ENCODE results near the gene APOL5.
"Not testable (repeated sequence)": the region's sequence is repeated elsewhere in the genome, so short reads cannot be mapped to it uniquely, and the experiment has no call there.

APOL5 gene

GRCh38 chr22:35712672-35713071 is 5.0 kb upstream of the APOL5 start:
- DNase-seq: no peak

DNA sequence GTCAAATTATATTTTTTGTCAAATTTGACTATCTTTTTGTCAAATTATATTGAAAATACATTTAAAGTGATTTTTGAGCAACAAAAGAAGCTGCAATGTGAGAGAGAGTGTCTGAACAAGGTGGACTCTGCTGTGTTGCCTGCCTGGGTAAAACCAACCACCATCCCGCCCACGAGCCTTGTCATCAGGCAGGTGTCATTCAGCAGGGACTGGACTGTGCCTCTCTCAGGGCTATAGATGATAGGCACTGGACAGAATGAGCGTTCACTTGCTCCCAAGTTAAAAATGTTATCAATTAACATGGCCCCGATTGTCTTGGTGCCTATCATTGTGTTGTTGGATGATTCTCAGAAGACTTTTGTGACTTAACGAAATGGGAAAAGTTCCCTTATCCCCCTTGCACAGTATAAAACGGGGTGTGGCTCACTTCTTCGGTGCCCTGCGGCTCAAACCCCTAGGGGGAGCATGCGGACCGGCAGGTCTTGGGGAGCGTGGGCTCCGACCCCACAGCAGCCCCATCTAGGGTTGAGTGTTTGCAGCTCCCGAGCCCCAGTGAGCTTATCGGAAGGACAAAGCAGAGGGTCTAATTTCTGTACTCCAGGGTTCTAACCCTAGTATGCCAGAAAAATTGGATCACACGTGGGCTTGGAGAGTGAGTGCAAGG is 1.7 kb downstream of the APOL5 start:
- no peak for DNase-seq

- DNase-seq: no peak
Observed at GRCh38 chr22:35721960-35722359, 4.3 kb downstream of the APOL5 start.

DNA sequence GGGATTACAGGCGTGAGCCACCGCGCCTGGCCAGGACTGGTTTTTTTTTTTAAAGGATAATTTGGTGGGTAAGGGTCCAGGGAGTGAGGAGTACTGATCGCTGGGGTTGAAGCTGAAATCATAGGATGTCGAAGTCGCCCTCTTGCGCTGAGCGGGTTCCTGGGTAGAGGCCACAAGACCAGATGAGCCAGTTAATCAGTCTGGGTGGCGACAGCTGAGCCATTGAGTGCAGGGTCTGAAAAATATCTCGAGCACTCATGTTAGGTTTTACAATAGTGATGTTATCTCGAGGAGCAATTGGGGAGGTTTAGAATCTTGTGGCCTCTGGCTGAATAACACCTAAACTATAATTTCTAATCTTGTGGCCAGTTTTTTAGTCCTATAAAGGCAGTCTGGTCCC is 7.8 kb downstream of the APOL5 start:
- no peak for DNase-seq

DNA sequence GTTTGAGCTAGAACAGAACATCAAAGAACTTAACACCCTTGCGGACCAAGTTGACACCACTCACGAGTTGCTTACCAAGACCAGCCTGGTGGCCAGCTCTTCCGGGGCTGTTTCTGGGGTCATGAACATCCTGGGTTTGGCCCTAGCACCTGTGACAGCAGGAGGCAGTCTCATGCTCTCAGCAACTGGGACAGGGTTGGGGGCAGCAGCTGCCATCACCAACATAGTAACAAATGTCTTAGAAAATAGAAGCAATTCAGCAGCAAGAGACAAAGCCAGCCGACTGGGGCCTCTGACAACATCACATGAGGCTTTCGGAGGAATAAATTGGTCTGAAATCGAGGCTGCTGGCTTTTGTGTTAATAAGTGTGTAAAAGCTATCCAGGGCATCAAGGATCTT is 8.7 kb downstream of the APOL5 start:
- DNase-seq: no peak

DNA sequence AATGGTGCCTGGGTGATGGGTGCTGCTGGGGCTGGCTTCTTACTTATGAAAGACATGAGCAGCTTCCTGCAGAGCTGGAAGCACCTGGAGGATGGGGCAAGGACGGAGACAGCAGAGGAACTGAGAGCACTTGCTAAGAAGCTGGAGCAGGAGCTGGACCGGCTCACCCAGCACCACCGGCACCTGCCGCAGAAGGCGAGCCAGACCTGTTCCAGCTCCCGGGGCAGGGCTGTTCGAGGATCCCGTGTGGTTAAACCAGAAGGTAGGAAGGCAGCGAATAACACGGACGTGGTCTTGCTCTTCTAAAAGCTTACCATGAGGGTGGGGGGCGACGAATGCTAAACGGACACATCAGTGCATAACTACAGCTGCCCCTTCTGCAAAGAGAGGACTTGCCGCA is 9.3 kb downstream of the APOL5 start:
- no peak for DNase-seq

DNA sequence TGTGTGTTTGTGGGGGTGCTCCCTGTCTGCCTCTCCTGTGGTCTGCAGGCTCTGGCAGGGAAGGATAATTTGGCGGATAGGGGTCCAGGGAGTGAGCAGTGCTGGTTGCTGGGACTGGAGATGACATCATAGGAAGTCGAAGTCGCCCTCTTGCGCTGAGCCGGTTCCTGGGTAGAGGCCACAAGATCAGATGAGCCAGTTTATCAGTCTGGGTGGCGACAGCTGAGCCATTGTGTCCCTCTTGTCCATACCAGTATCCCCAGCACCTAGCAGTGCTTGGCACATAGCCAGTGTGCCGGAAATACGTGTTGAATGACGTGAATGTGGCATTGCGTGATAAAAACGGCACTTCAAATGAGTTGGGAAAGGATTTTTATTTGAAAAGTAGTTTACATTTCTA is 9.8 kb downstream of the APOL5 start:
- DNase-seq: no peak

DNA sequence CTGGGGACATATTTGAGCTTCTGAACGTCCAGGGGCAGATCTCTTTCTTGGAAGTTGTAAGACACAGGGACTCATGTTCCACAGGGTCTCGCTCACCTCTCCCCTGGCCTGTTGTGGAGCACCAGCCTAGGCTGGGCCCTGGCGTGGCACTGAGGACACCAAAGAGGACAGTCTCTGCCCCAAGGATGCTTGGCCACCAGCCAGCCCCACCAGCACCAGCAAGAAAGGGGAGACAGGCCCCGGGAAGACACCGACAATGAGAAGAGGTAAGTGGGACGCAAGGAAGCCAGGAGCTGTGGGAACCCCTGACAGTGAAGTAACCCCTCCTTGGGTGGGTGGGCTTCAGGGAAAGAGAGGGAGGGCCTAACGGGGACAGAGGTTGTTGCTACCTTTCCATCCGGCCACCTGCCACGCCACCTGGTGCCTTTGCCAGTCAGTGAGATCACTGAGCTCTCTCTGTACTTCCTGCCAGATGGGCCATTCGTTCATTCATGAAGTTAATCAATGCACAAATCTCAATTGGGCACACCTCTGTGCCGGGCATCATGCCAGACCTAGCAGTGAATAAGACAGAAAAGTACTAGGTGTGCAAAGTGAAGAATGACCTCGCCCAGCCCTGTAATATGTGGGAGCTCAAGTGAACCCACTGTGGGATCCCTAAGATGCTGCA is 11.1 kb downstream of the APOL5 start:
- DNase-seq: no peak

DNA sequence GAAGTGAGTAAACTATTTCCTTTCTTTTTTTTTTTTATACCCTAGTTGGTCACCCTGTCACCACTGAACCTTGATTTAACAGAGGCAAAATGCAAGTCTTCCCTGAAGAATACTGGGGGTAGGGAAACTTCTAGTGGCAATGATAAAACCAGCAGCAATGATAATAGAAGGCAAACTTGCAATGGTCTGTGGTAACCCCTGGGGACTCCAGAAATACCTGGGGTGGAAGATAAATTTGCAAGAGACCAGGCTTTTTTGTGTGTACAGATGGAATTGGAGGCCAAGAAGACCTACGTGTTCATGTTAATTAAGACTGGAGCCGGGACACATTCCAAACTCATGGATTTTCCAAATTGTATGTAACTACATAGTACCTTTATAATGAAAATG is 11.6 kb downstream of the APOL5 start:
- no peak for DNase-seq

DNA sequence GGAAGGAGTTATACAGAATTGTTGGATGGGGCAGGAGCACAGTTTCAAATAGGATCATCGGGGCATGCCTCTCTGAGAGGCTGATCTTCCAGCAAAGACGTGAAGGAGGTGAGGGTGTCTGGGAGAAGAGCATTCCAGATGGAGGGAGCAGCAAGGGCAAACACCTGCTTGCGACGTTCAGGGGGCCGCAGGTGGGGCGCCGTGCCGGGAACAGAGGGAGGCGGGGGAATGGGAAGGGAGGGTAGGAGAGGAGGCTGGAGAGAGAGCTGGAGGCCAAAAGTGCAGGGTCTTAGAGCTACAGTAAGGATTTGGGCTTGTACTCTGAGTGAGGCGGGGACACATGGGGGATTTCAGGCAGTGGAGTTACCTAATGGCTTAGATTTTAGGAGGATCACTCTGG is 13.6 kb downstream of the APOL5 start:
- DNase-seq: no peak

DNA sequence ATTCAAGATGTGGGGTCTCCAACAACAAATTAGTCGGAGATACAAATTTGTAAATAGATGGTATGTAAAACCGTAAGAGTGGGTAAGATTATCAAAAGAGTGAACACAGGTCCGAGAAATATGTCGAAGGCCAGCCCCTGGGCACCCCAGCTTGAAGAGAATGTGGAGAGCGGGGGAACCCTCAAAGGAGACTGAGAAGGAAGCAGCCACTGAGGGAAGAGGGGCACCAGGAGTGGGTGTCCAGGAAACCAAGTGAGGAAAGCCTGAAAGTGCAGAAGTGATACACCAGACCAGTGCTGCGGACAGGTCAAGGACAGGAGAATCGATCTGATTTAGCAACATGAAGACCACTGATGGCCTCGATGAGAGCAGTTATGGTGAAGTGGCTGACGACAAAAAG is 14.4 kb downstream of the APOL5 start:
- no peak for DNase-seq

DNA sequence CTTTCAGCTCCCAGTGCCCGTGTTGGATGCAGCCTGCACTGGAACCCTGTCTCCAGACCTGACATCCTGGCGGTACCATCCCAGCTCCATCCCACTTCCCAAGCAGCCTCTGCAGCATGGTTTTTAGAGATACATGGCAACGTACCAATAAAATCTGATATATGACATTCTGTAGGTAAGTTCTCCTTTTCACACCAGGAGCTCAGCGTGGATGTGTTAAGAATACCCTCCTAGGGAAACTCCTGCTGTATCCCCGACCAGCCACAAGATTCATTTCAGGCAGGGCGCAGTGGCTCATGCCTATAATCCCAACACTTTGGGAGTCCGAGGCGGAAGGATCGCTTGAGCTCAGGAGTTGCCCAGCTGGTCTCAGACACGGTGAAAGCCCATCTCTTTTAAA is 15.4 kb downstream of the APOL5 start:
- no peak for DNase-seq

GRCh38 chr22:35733791-35734516 is 16.3 kb downstream of the APOL5 start:
- DNase-seq: no peak

GRCh38 chr22:35734517-35734827 is 16.8 kb downstream of the APOL5 start:
- DNase-seq: no peak

DNA sequence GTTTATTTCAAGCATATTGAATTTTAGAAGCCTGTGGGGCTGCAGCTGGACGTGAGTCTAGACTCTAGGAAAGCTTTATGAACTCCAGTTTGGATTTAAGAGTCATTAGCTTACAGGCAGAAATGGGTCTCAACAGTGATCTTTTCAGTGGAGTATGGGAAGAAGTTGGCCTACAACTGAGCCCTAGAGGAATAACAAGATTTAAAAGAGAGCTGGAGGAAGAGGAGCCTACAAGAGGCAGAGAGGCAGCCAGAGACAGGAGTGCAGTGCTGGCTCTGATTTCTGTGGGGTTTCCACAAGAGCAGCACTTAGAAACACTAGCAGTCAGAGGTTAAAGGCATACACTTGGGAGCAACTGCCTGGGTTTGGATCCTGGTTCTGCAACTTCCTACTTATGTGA is 17.9 kb downstream of the APOL5 start:
- no peak for DNase-seq

- DNase-seq: no peak
Observed at GRCh38 chr22:35736166-35736565, 18.5 kb downstream of the APOL5 start.

GRCh38 chr22:35736701-35737100 is 19.0 kb downstream of the APOL5 start:
- no peak for DNase-seq

DNA sequence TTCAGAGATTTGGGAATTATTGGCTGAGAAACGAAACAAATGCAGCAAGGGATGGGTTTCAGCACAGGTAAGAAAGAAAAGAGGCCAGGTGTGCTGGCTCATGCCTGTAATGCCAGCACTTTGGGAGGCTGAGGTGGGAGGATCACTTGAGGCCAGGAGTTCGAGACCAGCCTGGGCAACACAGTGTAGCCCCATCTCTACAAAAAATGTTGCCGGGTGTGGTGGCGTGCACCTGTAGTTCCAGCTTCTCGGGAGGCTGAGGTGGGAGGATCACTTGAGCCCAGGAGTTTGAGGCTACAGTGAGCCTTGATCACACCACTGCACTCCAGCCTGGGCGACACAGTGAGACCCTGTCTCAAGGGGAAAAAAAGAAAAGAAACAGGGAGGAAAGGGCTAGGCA is 20.2 kb downstream of the APOL5 start:
- DNase-seq: not testable (repeated sequence)

DNA sequence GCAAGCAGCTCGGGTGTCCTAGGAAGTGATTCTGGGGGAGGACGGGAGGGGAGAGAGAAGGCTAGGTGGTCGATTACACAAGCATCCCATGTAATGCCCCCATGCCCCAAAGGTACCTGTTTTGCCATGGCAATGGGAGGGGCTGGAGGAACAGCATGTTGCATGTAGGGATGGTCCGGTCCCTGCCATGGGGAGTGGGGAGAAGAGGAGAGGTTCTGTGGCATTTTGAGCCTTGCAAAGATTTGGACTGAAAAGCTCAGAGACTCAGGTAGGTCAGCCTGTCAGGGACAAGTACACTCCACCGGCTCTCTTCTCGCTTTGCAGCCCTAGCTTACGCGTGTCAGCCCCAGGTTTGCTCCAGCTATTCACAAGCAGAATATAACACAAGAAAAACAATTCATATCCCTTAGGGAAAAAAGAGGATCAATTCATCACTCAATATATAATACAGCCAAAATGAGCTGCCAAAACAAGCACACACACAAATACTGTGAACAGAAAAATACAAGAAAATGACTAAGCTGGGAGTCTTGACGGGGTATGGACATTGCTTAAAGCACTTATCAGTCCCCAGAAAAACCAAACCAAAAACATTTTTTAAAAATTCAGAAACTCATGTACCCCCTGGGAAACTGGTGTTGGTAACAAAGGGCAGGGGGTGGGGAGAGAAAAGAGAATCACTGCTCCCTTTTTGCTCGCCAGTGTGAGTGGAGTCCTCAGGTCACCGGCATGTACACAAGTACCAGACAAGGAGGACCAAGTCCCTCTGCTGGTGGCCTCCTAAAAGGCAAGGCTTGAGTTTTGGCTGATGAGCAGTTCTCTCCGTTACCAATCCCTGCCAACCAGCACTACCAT is 21.6 kb downstream of the APOL5 start:
- no peak for DNase-seq

DNA sequence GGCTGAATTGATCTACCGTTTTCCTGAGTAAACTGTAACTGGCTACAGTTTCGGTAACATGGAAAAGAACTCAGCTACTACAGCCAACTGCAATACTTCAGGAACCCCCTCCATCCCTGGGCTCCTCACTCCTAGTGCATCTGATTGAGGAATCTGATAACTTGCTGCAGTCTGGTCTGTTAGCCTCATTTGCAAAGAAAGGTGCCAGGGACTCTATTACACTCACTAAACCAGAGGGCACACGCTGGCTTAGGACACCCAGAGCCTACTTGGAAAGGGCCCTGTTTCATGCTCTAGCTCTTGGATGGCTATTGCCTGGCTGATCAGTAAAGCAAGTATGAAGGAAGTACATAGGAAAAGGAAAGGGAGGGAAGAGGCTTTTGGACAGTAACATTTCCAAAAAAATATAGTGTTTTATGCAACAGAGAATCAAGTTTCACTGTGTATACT is 22.3 kb downstream of the APOL5 start:
- DNase-seq: no peak

DNA sequence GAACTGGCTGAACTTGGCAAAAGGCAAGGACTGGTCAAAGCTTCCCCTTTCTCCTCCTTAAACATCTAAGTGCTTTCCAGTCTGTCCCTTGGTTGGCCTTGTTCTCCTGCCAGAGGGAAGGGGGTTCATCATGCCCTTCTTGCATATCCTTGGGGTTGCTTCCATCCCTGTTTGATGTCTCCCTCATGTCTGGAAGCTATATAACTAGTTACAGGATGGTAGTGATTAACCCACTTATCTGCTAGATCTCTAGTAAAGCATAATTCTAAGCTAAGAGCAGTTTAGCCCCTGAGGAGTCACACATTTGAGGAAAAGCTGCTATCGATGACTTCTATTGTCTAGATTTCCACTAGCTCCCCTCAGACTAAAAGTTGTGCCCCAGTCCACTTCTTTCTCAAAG is 22.9 kb downstream of the APOL5 start:
- no peak for DNase-seq

- no peak for DNase-seq
Observed at GRCh38 chr22:35742342-35743100, 24.8 kb downstream of the APOL5 start.
